Duodenal mucosa (tissue), 2 donors: Measurements from ENCODE around the gene UFM1.
"Not testable (repeated sequence)": the region's sequence is repeated elsewhere in the genome, so short reads cannot be mapped to it uniquely, and the experiment has no call there.

Experiments
- H3K27ac ChIP-seq: one replicate; pipeline ENCODE4 v1.7.0; 2013; ENCODE audit warnings: low read depth, low read length
- H3K27me3 ChIP-seq, 2 donors: one replicate each; pipeline ENCODE4 v1.7.0; 2013; ENCODE audit warnings: low read length in 2 of 2, control low read depth in 1 of 2; ENCODE audit not compliant: insufficient read depth in 2 of 2, control insufficient read depth in 1 of 2
- H3K36me3 ChIP-seq, 2 donors: one replicate each; pipeline ENCODE4 v1.7.0; 2013; ENCODE audit warnings: low read length in 2 of 2, control low read depth in 1 of 2; ENCODE audit not compliant: insufficient read depth in 2 of 2, control insufficient read depth in 1 of 2
- H3K4me1 ChIP-seq, 2 donors: one replicate each; pipeline ENCODE4 v1.7.0; 2013; ENCODE audit warnings: low read length in 2 of 2, control low read depth in 1 of 2; ENCODE audit not compliant: insufficient read depth in 2 of 2, control insufficient read depth in 1 of 2
- H3K4me3 ChIP-seq, 2 donors: one replicate each; pipeline ENCODE4 v1.7.0; 2013; ENCODE audit warnings: low read length in 2 of 2, low read depth in 1 of 2
- H3K9ac ChIP-seq, 2 donors: one replicate each; pipeline ENCODE4 v1.7.0; 2013; ENCODE audit warnings: low read length in 2 of 2, low read depth in 1 of 2
- H3K9me3 ChIP-seq, 2 donors: one replicate each; pipeline ENCODE4 v1.7.0; 2013; ENCODE audit warnings: low read length in 2 of 2, control low read depth in 1 of 2; ENCODE audit not compliant: control insufficient read depth in 1 of 2

Gene UFM1

GRCh38 chr13:38363219-38363618 is 13.6 kb downstream of the UFM1 start:
- H3K9me3 ChIP-seq = no peaks in the 10 kb centered on the region
- no peak overlapping the region for H3K27ac ChIP-seq
- H3K4me3 ChIP-seq = no peak overlapping the region
- H3K27me3 ChIP-seq = no peaks in the 10 kb centered on the region
- no peak overlapping the region for H3K9ac ChIP-seq
- no peaks in the 10 kb centered on the region for H3K4me1 ChIP-seq
- peaks cover 9 to 29% of the 10 kb centered on the region in 2 donors for H3K36me3 ChIP-seq

GRCh38 chr13:38363746-38364145 is 14.1 kb downstream of the UFM1 start:
- H3K4me1 ChIP-seq, H3K27ac ChIP-seq, H3K9ac ChIP-seq, H3K9me3 ChIP-seq, H3K27me3 ChIP-seq, H3K4me3 ChIP-seq: not testable (repeated sequence)
- H3K36me3 ChIP-seq = peaks cover 9 to 25% of the 10 kb centered on the region in 2 donors

- Histone ChIP-seq H3K4me3 (no peak overlapping the region), H3K36me3 (peaks cover 9 to 17% of the 10 kb centered on the region in 2 donors), H3K27ac (no peak overlapping the region), H3K9me3 (no peaks in the 10 kb centered on the region), H3K9ac (no peak overlapping the region), H3K27me3 (no peaks in the 10 kb centered on the region), H3K4me1 (no peaks in the 10 kb centered on the region)
Observed at GRCh38 chr13:38365661-38366060, 16.0 kb downstream of the UFM1 start.

- Histone ChIP-seq H3K9me3 (no peaks in the 10 kb centered on the region), H3K4me1 (no peaks in the 10 kb centered on the region), H3K36me3 (peaks cover 0 to 5% of the 10 kb centered on the region in 2 donors), H3K27ac (no peak overlapping the region), H3K4me3 (no peak overlapping the region), H3K27me3 (no peaks in the 10 kb centered on the region), H3K9ac (no peak overlapping the region)
Observed at GRCh38 chr13:38366954-38367645, 17.4 kb downstream of the UFM1 start.

- no peak overlapping the region for H3K27ac ChIP-seq
- no peaks in the 10 kb centered on the region for H3K4me1 ChIP-seq
- no peak overlapping the region for H3K9ac ChIP-seq
- H3K9me3 ChIP-seq = no peaks in the 10 kb centered on the region
- H3K27me3 ChIP-seq = no peaks in the 10 kb centered on the region
- no peaks in the 10 kb centered on the region for H3K36me3 ChIP-seq
- no peak overlapping the region for H3K4me3 ChIP-seq
Observed at GRCh38 chr13:38369058-38369457, 19.4 kb downstream of the UFM1 start.

GRCh38 chr13:38370096-38370495 is 20.4 kb downstream of the UFM1 start:
- H3K4me3 ChIP-seq, H3K27ac ChIP-seq, H3K27me3 ChIP-seq, H3K36me3 ChIP-seq, H3K9me3 ChIP-seq, H3K9ac ChIP-seq, H3K4me1 ChIP-seq: not testable (repeated sequence)

GRCh38 chr13:38372820-38373383 is 23.3 kb downstream of the UFM1 start:
- Histone ChIP-seq H3K27me3 (no peaks in the 10 kb centered on the region), H3K4me3 (no peak overlapping the region), H3K9ac (no peak overlapping the region), H3K4me1 (no peaks in the 10 kb centered on the region), H3K9me3 (no peaks in the 10 kb centered on the region), H3K36me3 (no peaks in the 10 kb centered on the region), H3K27ac (no peak overlapping the region)

DNA sequence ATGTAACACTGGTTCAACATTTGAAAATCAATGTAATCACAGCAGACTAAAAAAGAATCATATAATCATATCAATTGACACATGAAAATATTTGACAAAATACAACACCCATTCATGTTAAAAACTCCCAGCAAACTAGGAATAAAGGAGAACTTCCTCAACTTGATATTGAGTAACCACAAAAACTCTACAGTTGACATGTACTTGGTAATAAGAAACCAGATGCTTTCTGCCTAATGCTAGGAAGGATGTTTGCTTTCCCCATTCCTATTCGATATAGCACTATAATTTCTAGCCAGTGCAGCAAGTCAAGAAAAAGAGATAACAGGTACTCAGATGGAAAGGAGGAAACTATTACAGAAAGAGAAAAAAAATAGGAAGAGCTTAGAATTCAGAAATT is 26.9 kb downstream of the UFM1 start:
- H3K27me3 ChIP-seq = no peaks in the 10 kb centered on the region
- no peaks in the 10 kb centered on the region for H3K9me3 ChIP-seq
- H3K36me3 ChIP-seq = no peaks in the 10 kb centered on the region
- H3K4me1 ChIP-seq = no peaks in the 10 kb centered on the region
- no peak overlapping the region for H3K27ac ChIP-seq
- no peak overlapping the region for H3K9ac ChIP-seq
- no peak overlapping the region for H3K4me3 ChIP-seq

DNA sequence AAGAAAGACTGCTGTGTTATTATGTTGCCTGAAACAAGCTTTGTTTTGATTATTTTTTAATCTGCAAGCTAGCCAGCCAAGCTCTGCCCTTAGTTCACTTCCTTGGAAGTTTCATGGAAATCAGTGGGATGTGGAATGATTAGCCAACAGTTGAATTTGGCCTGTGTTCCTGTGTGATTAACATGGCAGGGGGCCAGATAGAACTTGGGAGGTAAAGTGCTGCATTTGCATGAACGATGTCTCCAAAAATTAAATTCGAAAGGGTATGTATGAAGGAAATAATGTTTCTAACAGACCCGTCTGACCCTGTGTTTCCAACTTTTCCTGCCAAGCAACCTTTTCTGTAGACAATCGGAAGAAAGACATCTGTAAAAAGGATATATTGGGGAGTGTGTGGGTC is 32.2 kb downstream of the UFM1 start:
- no peaks in the 10 kb centered on the region for H3K27me3 ChIP-seq
- no peaks in the 10 kb centered on the region for H3K9me3 ChIP-seq
- no peak overlapping the region for H3K27ac ChIP-seq
- no peak overlapping the region for H3K4me3 ChIP-seq
- H3K36me3 ChIP-seq = no peaks in the 10 kb centered on the region
- H3K4me1 ChIP-seq = no peaks in the 10 kb centered on the region
- no peak overlapping the region for H3K9ac ChIP-seq

DNA sequence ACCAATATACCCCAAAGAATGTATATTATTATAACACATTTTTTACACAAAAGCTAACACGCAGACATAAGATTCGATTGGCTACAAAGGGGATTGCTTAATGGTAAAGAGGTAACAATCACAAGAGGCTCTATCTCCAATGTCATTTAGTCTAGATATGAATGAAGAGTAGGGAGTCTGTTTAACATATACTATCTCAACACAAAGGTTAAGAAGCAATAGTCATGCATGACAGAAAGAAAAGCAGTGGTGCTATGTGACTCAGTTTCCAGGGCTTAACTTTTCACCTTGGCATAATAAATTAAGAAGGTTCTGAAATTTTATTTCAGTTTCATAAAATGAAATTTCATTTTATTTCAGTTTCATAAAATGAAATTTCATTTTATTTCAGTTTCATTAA is 33.3 kb downstream of the UFM1 start:
- Histone ChIP-seq H3K9me3 (no peaks in the 10 kb centered on the region), H3K27ac (no peak overlapping the region), H3K27me3 (no peaks in the 10 kb centered on the region), H3K9ac (no peak overlapping the region), H3K36me3 (no peaks in the 10 kb centered on the region), H3K4me3 (no peak overlapping the region), H3K4me1 (no peaks in the 10 kb centered on the region)
